GM12865 (cell line): ENCODE results near the gene NPEPL1.

ENCODE experiments used
- DNase-seq: peaks from one replicate; pipeline ENCODE4 v3.0.0; 2010; ENCODE audit warnings: low read depth
- H3K4me3 ChIP-seq: 2 replicates; pipeline ENCODE4 v1.5.1; 2011; ENCODE audit warnings: mild to moderate bottlenecking, low read depth, low read length, control low read depth
- TF ChIP-seq, protein P1 (sequence below): IDR thresholded peaks from 2 replicates; pipeline ENCODE4 v1.5.1; 2011; ENCODE audit warnings: low read length, control low read depth, low read depth, inconsistent platforms; ENCODE audit not compliant: insufficient read depth; ENCODE audit errors: missing control alignments

The NPEPL1 gene

DNA sequence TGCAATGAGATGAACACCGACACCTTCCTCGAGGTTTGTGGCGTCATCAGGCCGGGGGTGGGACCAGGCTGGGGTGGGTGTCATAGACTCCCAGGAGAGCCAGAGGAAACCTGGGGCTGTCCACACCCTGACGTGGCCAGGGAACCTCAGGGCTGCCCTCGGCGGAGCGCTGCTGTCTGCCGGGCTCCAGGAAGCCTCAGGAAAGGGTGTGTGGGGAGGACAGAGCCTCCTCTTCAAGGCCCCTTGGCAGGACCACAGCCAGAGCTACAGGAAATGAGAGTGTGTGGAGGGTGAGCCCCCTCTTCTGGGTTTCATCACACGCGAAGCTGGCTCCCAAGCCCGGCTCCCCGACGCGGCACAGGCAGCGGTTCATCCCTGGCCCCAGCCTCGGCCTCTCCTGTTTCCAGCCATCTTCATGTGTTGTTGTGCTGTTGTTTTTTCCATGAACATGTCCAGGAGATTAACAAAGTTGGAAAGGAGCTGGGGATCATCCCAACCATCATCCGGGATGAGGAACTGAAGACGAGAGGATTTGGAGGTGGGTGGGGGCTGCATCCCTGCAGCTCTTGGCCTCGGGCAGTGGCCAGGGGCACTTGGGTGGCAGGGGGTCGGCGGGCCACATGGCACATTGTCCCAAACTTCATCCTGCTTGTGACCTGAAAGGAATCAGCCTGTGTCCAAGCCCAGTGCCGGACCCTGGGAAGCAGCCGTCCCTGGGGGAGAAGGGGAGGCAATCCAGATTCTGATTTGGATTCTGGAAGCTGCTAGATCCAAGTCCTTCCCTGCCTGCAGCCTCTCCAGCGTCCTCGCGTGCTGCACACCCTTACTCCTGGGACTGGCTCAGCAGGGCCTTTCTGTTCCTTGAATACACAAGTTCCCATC, 6.4 kb downstream of the NPEPL1 start:
- no peak overlapping the region for H3K4me3 ChIP-seq
- TF ChIP-seq, protein P1, sequence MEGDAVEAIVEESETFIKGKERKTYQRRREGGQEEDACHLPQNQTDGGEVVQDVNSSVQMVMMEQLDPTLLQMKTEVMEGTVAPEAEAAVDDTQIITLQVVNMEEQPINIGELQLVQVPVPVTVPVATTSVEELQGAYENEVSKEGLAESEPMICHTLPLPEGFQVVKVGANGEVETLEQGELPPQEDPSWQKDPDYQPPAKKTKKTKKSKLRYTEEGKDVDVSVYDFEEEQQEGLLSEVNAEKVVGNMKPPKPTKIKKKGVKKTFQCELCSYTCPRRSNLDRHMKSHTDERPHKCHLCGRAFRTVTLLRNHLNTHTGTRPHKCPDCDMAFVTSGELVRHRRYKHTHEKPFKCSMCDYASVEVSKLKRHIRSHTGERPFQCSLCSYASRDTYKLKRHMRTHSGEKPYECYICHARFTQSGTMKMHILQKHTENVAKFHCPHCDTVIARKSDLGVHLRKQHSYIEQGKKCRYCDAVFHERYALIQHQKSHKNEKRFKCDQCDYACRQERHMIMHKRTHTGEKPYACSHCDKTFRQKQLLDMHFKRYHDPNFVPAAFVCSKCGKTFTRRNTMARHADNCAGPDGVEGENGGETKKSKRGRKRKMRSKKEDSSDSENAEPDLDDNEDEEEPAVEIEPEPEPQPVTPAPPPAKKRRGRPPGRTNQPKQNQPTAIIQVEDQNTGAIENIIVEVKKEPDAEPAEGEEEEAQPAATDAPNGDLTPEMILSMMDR, result no peak
- DNase-seq, result no peak

DNA sequence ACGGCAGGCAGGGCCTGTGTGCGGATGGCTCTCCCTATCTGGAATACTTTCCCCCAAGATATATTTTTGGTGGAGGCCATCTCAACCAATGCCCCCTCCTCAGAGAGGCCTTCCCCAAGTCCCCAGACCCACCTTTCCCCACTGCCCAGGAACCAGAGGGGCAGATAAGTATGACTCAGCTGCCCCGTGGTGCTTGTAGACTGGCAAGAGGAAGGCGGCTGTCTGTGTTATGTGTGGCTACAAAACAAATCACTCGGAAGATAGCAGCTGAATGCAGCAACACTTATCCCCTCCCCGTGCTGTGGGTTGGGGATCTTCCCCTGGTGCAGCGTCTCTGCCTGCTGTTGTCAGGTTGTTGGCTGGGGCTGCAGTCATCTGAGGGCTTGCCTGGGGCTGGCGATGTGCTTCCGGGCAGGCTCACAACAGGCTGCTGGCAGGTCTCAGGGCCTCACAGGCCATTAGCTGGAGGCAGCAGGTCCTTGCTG, 7.1 kb downstream of the NPEPL1 start:
- TF ChIP-seq, protein P1, result no peak
- no peak overlapping the region for H3K4me3 ChIP-seq
- DNase-seq, result no peak

DNA sequence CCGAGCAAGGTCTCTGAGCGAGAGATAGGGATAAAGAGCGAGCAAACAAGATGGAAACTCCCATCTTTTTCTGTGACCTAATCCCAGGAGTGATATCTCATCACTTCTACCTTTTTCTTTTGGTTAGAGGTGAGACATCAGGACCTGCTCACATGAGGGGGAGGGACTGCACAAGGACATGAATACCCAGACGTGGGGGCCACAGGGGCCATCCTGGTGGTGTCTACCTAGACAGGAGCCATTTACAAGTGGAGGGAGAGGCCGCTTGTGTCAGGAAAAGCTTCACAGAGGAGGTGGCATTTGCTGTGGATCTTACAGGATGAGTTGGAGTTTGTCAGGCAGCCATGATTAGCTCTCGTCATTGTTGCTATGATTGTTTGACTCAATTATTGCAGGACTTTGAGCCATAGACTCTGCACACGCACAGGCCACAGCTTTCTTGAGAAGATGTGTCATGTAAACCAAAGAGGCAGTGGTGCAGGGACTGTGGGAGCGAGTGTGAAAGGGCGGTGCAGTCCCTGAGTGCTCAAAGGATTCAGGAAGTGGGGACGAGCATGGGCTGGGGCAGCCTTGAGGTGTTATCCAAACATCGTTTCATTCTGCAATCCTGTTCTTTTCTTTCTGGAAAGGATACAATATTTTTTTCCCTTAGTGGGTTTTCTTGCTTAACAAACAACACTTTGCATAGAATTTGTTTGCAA, 7.7 kb downstream of the NPEPL1 start:
- no peak for DNase-seq
- H3K4me3 ChIP-seq, result no peak overlapping the region
- TF ChIP-seq, protein P1, result no peak

DNA sequence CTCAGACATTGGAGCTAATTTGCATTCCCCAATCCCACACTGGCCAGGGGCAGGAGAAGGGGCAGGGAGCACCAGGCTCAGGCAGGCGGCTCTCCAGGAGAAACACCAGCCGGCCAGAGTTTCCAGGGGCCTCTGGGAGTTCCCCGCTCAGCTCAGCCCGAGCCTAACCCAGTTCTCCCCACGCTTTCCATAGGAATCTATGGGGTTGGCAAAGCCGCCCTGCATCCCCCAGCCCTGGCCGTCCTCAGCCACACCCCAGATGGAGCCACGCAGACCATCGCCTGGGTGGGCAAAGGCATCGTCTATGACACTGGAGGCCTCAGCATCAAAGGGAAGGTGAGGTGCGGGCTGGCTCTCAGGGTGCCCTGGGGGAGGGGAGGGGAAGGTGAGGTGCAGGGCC, 8.2 kb downstream of the NPEPL1 start:
- TF ChIP-seq, protein P1, result no peak
- DNase-seq, result no peak
- no peak overlapping the region for H3K4me3 ChIP-seq

GRCh38 chr20:58701431-58702160, 9.0 kb downstream of the NPEPL1 start:
- DNase-seq, result no peak
- TF ChIP-seq, protein P1, result no peak

GRCh38 chr20:58702161-58702510, 9.5 kb downstream of the NPEPL1 start:
- DNase-seq, result no peak
- H3K4me3 ChIP-seq, result no peak overlapping the region
- TF ChIP-seq, protein P1, result no peak

More at GRCh38 chr20:58701431-58702160, 9.0 kb downstream of the NPEPL1 start:
- H3K4me3 ChIP-seq, result no peak overlapping the region
